Neutrophil (primary cell): Measurements from ENCODE around the gene TTC3.

Experiments
- H3K27ac ChIP-seq: fragments of 200-600 bp; sonication (generic); 2 replicates; pipeline ENCODE4 v1.5.1; 2016; ENCODE audit warnings: mild to moderate bottlenecking, moderate library complexity
- H3K27me3 ChIP-seq: fragments of 200-600 bp; sonication (generic); 2 replicates; pipeline ENCODE4 v1.6.0; 2016; ENCODE audit warnings: mild to moderate bottlenecking
- H3K36me3 ChIP-seq: fragments of 200-600 bp; sonication (generic); 2 replicates; pipeline ENCODE4 v1.5.1; 2017
- H3K4me1 ChIP-seq, 2 experiments: fragments of 200-600 bp in 1 of 2; sonication (generic) in 1 of 2; 1 replicate in 1 of 2; 2 replicates in 1 of 2; pipeline versions ENCODE4 v1.5.1 to v1.6.1; 2013 to 2016; ENCODE audit warnings: low read depth in 1 of 2, low read length in 1 of 2, mild to moderate bottlenecking in 1 of 2, moderate library complexity in 1 of 2; ENCODE audit not compliant: control insufficient read depth in 1 of 2, insufficient read depth in 1 of 2
- H3K4me3 ChIP-seq, 2 experiments: fragments of 200-600 bp in 1 of 2; sonication (generic) in 1 of 2; 1 replicate in 1 of 2; 2 replicates in 1 of 2; pipeline ENCODE4 v1.5.1; 2013 to 2016; ENCODE audit warnings: low read depth in 1 of 2, low read length in 1 of 2, mild to moderate bottlenecking in 1 of 2, moderate library complexity in 1 of 2
- H3K9me3 ChIP-seq: fragments of 200-600 bp; sonication (generic); 2 replicates; pipeline ENCODE4 v1.5.1; 2016
- CTCF ChIP-seq: fragments of 200-600 bp; sonication (generic); IDR thresholded peaks from 2 replicates; pipeline ENCODE4 v1.5.1; 2016; ENCODE audit warnings: antibody characterized with exemption

The TTC3 gene

DNA sequence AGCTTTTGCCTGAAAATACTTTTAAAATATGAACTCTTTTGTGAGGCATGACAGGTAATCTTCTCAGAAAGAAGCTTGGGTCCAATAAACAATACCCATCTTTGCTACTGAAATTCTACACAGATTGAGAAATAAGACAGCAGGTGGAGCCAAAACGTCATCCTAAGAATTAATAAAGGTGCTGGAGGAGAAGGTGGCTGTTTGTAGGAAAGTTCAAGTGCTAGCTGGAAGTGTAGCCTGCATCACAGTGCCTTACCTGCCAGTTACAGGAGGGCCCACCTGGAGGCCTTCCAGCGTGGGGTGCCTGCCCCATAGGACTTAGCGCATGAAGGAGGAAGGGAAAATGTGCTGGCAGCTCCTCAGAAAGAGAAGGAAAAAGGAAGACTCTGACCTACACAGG lies 93.7 kb downstream of the TTC3 start:
- Histone ChIP-seq H3K36me3 (peaks cover 4% of the 10 kb centered on the region), H3K4me1 (peaks cover 5 to 6% of the 10 kb centered on the region in 2 experiments), H3K27me3 (no peaks in the 10 kb centered on the region), H3K27ac (no peak overlapping the region), H3K4me3 (no peak overlapping the region), H3K9me3 (no peaks in the 10 kb centered on the region)
- TF ChIP-seq CTCF = no peak

- H3K27me3 ChIP-seq = no peaks in the 10 kb centered on the region
- H3K27ac ChIP-seq = no peak overlapping the region
- H3K9me3 ChIP-seq = no peaks in the 10 kb centered on the region
- H3K36me3 ChIP-seq = peaks cover 14% of the 10 kb centered on the region
- TF ChIP-seq CTCF = no peak
- no peak overlapping the region for H3K4me3 ChIP-seq
- H3K4me1 ChIP-seq = peaks cover 5 to 6% of the 10 kb centered on the region in 2 experiments
Observed at GRCh38 chr21:37168666-37169065, 95.6 kb downstream of the TTC3 start.

GRCh38 chr21:37172646-37173045 lies 99.6 kb downstream of the TTC3 start:
- Histone ChIP-seq H3K4me3 (no peak overlapping the region), H3K27me3 (no peaks in the 10 kb centered on the region), H3K9me3 (no peaks in the 10 kb centered on the region), H3K36me3 (peaks cover 38% of the 10 kb centered on the region), H3K4me1 (no peaks in the 10 kb centered on the region), H3K27ac (no peak overlapping the region)
- no peak for TF ChIP-seq CTCF

DNA sequence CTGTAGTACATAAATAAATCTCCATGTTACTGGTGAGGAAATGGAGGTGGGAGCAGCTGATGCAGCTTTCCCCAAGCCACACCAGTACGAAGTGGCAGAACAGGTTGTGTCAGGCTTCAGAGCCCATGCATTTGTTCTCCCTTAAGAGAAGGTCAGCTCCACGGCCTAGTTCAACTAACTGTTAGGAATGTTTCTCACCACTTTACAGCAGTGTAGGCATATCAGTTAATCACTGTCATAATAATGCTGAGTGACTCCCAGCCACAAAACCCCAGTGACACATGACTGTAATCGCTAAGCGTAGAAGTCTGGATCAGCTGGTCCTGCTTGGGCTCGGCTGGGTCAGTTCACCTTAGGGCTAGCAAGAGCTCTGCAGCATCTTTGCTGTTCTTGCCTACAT lies 103.7 kb downstream of the TTC3 start:
- no peak for TF ChIP-seq CTCF
- Histone ChIP-seq H3K4me1 (no peaks in the 10 kb centered on the region), H3K27me3 (no peaks in the 10 kb centered on the region), H3K4me3 (no peak overlapping the region), H3K9me3 (no peaks in the 10 kb centered on the region), H3K36me3 (peaks cover 34% of the 10 kb centered on the region), H3K27ac (no peak overlapping the region)

DNA sequence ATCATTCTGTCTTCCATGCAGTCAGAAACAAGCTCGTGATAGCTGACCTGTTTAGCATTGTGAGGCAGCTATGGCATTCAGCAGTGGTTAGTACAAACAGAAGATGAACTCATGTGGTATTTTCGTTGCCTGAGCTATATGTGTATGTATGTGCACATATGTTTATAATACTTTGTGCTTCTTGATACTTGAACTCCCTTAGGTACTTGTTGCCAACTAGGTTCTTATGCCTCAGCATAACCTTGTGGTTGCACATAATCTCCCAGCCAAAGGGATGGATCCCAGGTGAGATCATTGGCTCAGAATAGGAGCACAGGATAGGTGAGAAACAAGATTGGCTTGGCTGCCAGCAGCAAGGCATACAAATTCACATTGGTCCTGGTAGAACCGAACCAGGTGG lies 108.0 kb downstream of the TTC3 start:
- Histone ChIP-seq H3K4me3 (no peak overlapping the region), H3K4me1 (no peaks in the 10 kb centered on the region), H3K27me3 (no peaks in the 10 kb centered on the region), H3K9me3 (no peaks in the 10 kb centered on the region), H3K36me3 (peaks cover 12% of the 10 kb centered on the region), H3K27ac (no peak overlapping the region)
- no peak for TF ChIP-seq CTCF

DNA sequence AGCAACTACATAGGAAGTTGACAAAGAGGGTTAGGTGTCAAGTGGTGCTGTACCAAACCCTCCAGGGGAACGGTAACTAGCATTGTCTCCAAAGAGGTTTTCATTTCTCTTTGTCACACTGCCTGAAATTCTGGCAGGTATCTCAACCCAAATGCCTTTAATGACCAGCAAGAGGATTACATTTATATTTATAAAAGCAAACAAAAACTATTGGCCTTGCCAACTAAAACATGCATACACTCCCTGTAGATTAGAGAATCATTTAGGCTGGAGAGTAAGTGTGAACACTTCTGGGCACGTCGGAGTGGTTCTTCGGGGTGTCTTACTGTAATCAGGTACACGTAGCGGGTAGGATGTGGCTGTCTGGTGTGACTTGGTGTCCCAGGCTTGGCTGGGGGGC lies 109.2 kb downstream of the TTC3 start:
- Histone ChIP-seq H3K4me3 (no peak overlapping the region), H3K27ac (no peak overlapping the region), H3K9me3 (no peaks in the 10 kb centered on the region), H3K36me3 (peaks cover 9% of the 10 kb centered on the region), H3K27me3 (no peaks in the 10 kb centered on the region), H3K4me1 (no peaks in the 10 kb centered on the region)
- TF ChIP-seq CTCF = no peak
